GM06990 (cell line): ENCODE results near the gene TAF4.
"Not testable (repeated sequence)": the region's sequence is repeated elsewhere in the genome, so short reads cannot be mapped to it uniquely, and the experiment has no call there.

Source experiments
- DNase-seq: peaks from one replicate; pipeline ENCODE4 v3.0.0-alpha.2; 2011; ENCODE audit not compliant: insufficient read length; ENCODE audit errors: extremely low read depth
- H3K27me3 ChIP-seq: replicated peaks from 2 replicates; pipeline ENCODE4 v1.6.0; 2011; ENCODE audit warnings: low read length; ENCODE audit not compliant: control insufficient read depth, insufficient read depth
- H3K36me3 ChIP-seq: 2 replicates; pipeline ENCODE4 v1.5.1; 2011; ENCODE audit warnings: low read length; ENCODE audit not compliant: control insufficient read depth, insufficient read depth
- H3K4me3 ChIP-seq: replicated peaks from 2 replicates; pipeline ENCODE4 v1.5.1; 2011; ENCODE audit warnings: low read depth, mild to moderate bottlenecking, control low read depth, low read length
- TF ChIP-seq, protein P1 (sequence below): IDR thresholded peaks from 2 replicates; pipeline ENCODE4 v1.5.1; 2011; ENCODE audit warnings: low read length, control low read depth, mild to moderate bottlenecking, inconsistent platforms; ENCODE audit not compliant: insufficient read depth, poor library complexity, severe bottlenecking

The TAF4 gene

GRCh38 chr20:61948586-61949362 is 116.9 kb downstream of the TAF4 start:
- no peak for DNase-seq
- Histone ChIP-seq H3K4me3 (no peak overlapping the region), H3K27me3 (no peaks in the 10 kb centered on the region), H3K36me3 (no peaks in the 10 kb centered on the region)
- TF ChIP-seq, protein P1, sequence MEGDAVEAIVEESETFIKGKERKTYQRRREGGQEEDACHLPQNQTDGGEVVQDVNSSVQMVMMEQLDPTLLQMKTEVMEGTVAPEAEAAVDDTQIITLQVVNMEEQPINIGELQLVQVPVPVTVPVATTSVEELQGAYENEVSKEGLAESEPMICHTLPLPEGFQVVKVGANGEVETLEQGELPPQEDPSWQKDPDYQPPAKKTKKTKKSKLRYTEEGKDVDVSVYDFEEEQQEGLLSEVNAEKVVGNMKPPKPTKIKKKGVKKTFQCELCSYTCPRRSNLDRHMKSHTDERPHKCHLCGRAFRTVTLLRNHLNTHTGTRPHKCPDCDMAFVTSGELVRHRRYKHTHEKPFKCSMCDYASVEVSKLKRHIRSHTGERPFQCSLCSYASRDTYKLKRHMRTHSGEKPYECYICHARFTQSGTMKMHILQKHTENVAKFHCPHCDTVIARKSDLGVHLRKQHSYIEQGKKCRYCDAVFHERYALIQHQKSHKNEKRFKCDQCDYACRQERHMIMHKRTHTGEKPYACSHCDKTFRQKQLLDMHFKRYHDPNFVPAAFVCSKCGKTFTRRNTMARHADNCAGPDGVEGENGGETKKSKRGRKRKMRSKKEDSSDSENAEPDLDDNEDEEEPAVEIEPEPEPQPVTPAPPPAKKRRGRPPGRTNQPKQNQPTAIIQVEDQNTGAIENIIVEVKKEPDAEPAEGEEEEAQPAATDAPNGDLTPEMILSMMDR, result no peak

- not testable (repeated sequence) for DNase-seq, H3K27me3 ChIP-seq, H3K4me3 ChIP-seq, H3K36me3 ChIP-seq
Observed at GRCh38 chr20:61948056-61948455, 117.6 kb downstream of the TAF4 start.

DNA sequence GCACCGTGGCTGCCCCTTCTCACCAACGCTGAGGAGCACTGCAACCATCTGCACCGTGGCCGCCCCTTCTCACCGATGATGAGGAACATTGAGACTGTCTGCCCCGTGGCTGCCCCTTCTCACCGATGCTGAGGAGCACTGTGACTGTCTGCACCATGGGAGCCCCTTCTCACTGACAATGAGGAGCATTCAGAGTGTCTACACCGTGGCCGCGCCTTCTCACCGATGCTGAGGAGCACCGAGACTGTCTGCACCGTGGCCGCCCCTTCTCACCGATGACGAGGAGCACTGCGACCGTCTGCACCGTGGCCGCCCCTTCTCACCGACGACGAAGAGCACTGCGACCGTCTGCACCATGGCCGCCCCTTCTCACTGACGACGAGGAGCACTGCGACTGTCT is 120.2 kb downstream of the TAF4 start:
- not testable (repeated sequence) for DNase-seq, H3K4me3 ChIP-seq, H3K27me3 ChIP-seq, H3K36me3 ChIP-seq

- not testable (repeated sequence) for H3K27me3 ChIP-seq, H3K4me3 ChIP-seq, DNase-seq, H3K36me3 ChIP-seq
Observed at GRCh38 chr20:61944967-61945366, 120.7 kb downstream of the TAF4 start.

DNA sequence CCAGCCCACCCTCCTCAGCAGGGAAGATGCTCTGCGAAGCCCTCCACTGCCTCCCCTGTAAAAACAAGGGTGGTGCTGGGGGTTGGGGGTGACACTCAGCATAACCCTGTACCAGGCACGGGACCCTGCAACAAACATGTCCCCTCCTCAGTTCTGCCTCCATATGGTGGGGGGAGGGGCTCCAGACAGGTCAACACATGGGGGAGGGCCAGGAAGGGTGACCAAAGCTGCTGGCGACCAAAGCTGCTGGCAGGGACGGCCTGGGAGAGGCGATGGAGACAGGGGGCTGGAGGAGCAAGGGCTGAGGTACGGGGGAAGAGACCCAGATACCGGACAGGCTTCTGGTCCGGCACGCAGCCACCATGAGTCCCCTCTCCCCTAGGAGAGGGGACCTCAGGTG is 123.2 kb downstream of the TAF4 start:
- Histone ChIP-seq H3K36me3 (no peaks in the 10 kb centered on the region), H3K27me3 (no peaks in the 10 kb centered on the region), H3K4me3 (no peak overlapping the region)
- TF ChIP-seq, protein P1, result no peak
- no peak for DNase-seq

- Histone ChIP-seq H3K36me3 (no peaks in the 10 kb centered on the region), H3K27me3 (no peaks in the 10 kb centered on the region), H3K4me3 (no peak overlapping the region)
- DNase-seq, result no peak
- TF ChIP-seq, protein P1, result no peak
Observed at GRCh38 chr20:61941721-61942405, 123.8 kb downstream of the TAF4 start.

GRCh38 chr20:61940976-61941720 is 124.5 kb downstream of the TAF4 start:
- TF ChIP-seq, protein P1, result no peak
- Histone ChIP-seq H3K4me3 (no peak overlapping the region), H3K36me3 (no peaks in the 10 kb centered on the region), H3K27me3 (no peaks in the 10 kb centered on the region)
- no peak for DNase-seq
